22Rv1 (cell line): ENCODE measurements around the gene CXCL17.

Experiments used
- H3K27ac ChIP-seq: fragments of 450-650 bp; 2 replicates; pipeline ENCODE4 v1.5.1; 2017
- ZFX ChIP-seq: fragments of 450-650 bp; IDR thresholded peaks from 2 replicates; pipeline ENCODE4 v1.6.1; 2017; ENCODE audit warnings: antibody characterized with exemption, borderline replicate concordance
- TF ChIP-seq, protein P1 (sequence below): fragments of 450-650 bp; IDR thresholded peaks from 2 replicates; pipeline ENCODE4 v1.5.1; 2017; ENCODE audit warnings: mild to moderate bottlenecking

CXCL17 gene

GRCh38 chr19:42394751-42395150 is 48.0 kb downstream of the CXCL17 start:
- no peak overlapping the region for H3K27ac ChIP-seq
- TF ChIP-seq, protein P1, sequence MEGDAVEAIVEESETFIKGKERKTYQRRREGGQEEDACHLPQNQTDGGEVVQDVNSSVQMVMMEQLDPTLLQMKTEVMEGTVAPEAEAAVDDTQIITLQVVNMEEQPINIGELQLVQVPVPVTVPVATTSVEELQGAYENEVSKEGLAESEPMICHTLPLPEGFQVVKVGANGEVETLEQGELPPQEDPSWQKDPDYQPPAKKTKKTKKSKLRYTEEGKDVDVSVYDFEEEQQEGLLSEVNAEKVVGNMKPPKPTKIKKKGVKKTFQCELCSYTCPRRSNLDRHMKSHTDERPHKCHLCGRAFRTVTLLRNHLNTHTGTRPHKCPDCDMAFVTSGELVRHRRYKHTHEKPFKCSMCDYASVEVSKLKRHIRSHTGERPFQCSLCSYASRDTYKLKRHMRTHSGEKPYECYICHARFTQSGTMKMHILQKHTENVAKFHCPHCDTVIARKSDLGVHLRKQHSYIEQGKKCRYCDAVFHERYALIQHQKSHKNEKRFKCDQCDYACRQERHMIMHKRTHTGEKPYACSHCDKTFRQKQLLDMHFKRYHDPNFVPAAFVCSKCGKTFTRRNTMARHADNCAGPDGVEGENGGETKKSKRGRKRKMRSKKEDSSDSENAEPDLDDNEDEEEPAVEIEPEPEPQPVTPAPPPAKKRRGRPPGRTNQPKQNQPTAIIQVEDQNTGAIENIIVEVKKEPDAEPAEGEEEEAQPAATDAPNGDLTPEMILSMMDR, result no peak
- no peak for TF ChIP-seq ZFX

GRCh38 chr19:42392165-42392564 is 50.6 kb downstream of the CXCL17 start:
- no peak for TF ChIP-seq ZFX
- no peak overlapping the region for H3K27ac ChIP-seq

DNA sequence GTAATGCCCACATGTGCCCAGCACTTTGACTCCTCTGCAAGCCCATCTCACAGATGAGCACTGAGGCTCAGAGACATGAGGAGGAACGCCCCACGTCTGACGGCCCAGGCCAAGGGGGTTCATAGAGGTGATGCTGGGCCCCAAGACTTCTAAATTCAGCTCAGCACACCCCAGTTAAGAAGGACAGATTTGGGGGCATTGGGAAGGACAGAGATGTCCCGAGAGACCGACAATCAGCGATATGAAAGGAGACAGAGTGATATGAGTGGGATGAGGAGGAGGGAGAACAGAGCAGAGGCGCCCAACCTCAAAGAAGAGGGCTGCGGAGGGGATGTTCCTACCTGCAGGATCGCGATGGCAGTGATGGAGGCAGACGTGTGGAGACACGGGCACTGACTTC is 52.8 kb downstream of the CXCL17 start, which contains the start of gene CNFN:
Gene CNFN (minus strand): TSS at position 399 of the 400 bp plus-strand sequence. CDS start 1,260 bp downstream, outside the sequence.
- TF ChIP-seq, protein P1, result no peak
- no peak for TF ChIP-seq ZFX
- H3K27ac ChIP-seq, result no peak within 1 kb of the TSS

DNA sequence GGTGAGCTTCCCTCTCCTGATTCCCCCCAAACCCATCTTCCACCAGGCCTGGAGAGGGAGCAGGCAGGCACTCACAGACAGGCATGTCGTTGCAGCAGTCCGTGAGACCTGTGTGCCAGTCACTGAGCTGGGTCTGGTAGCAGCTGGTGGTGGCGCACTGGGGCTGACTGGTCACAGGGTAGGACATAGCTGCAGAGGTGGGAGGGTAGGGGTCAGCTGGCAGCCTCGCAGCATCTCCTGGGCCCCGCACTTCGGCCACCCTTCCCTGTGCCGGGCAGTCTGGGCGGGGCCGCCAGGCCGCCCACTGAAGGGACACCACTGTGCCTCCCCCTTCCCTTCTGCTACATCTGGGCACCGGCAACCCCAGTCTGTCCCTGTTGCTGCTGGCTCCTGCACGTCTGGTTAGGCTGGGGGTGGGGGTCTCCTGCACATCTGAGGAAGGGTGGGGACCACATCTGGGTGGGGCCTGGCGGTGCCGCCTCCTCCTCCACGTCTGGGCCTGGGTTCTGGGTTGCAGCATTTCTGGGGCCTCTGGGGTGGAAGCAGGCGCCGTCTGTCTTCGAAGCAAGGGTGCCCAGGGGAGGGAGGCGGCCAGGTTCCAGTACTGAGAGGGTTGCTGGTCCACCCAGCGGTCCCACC is 53.8 kb downstream of the CXCL17 start:
- H3K27ac ChIP-seq, result no peak overlapping the region
- TF ChIP-seq ZFX, result no peak
- TF ChIP-seq, protein P1, result no peak

DNA sequence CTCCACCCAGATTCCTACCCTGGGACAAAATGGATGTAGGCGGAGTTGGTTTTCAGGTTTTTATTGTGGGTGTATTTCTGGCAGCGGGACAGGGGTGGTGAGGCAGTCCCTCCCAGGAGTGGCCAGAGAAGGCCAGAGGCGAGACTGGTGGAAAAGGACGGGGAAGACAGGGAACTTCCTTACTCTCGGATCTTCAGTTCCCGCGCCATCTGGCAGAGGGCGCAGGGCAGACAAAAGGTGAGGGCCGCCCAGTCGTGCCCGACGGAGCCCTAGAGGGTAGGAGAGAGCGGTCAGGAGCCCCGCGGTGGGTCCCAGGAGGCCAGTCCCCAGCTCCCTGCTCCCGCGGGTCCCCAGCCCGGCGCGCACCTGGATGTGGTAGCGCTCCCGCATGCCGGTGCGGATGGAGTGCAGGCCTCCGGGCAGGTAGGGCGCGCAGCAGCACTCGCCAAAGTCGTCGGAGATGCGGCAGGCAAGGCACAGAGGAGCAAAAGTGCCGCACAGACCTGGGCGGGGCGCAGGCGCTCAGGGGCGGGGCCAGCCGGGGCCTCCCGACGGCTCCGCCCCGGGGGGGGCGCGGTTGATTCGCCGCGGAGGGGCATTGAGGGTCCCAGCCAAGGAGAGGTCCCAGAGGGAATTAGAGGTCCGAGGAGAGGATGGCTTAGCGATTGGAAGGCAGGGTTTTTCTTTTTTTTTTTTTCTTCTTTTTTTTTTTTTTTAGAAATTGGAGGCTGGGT is 55.6 kb downstream of the CXCL17 start:
- TF ChIP-seq ZFX, result no peak
- TF ChIP-seq, protein P1, result peak; percentile 84
- H3K27ac ChIP-seq, result peak overlapping the region; percentile 76

GRCh38 chr19:42380155-42380554 is 62.6 kb downstream of the CXCL17 start:
- no peak overlapping the region for H3K27ac ChIP-seq
- no peak for TF ChIP-seq ZFX
- TF ChIP-seq, protein P1, result no peak
